Heart right ventricle (tissue), 16 donors: ENCODE measurements around the gene NUDT1. TPM values are rescaled to one million over a fixed set of nuclear protein-coding genes. Genes with fewer than 3 reads are reported as not detected.

Experiments
- ATAC-seq, 8 donors: fragments of 200-7000 bp; cut with Tn5 transposase; one replicate each; pipeline ENCODE4 v1.9.1; 2020; ENCODE audit warnings: mild to moderate bottlenecking in 8 of 8, moderate library complexity in 8 of 8, moderate number of reproducible peaks in 1 of 8
- DNase-seq, 2 donors: peaks; one replicate each; pipeline ENCODE4 v3.0.0-alpha.2; 2020
- H3K27ac ChIP-seq, 10 donors: fragments of 200-600 bp; sonication (generic) in 2 of 10; one replicate each; pipeline versions ENCODE4 v1.5.0 to v1.8.0; 2020 to 2022; ENCODE audit warnings: mild to moderate bottlenecking in 3 of 10
- H3K27me3 ChIP-seq, 7 donors: fragments of 200-600 bp; one replicate each; pipeline ENCODE4 v1.8.0; 2021 to 2022; ENCODE audit warnings: mild to moderate bottlenecking in 2 of 7
- H3K36me3 ChIP-seq, 9 donors: fragments of 200-600 bp; sonication (generic) in 1 of 9; one replicate each; pipeline versions ENCODE4 v1.5.0 to v1.8.0; 2020 to 2022; ENCODE audit warnings: mild to moderate bottlenecking in 2 of 9
- H3K4me1 ChIP-seq, 9 donors: fragments of 200-600 bp; sonication (generic) in 1 of 9; one replicate each; pipeline versions ENCODE4 v1.5.0 to v1.8.0; 2020 to 2022; ENCODE audit warnings: mild to moderate bottlenecking in 4 of 9
- H3K4me3 ChIP-seq, 10 donors: fragments of 200-600 bp; sonication (generic) in 2 of 10; one replicate each; pipeline versions ENCODE4 v1.5.0 to v1.8.0; 2020 to 2022; ENCODE audit warnings: mild to moderate bottlenecking in 7 of 10, moderate library complexity in 2 of 10
- H3K9me3 ChIP-seq, 11 donors: fragments of 200-600 bp in 10 of 11; sonication (generic) in 2 of 11; one replicate each; pipeline versions ENCODE4 v1.5.0 to v1.8.0; 2013 to 2022; ENCODE audit warnings: mild to moderate bottlenecking in 2 of 11, control low read depth in 1 of 11, moderate library complexity in 1 of 11
- WGBS, 2 donors: extraction: QIAGEN DNeasy Blood & Tissue Kit; methylation state at CpG; one replicate each; pipeline ENCODE4 v1.1.7; 2013; ENCODE audit warnings: inconsistent platforms in 1 of 2; 5-methylcytosine and 5-hydroxymethylcytosine counted together
- intact Hi-C, 10 donors: fragments of 100-400 bp; cut with DNase I; formaldehyde crosslinking; loops; one replicate each; pipeline versions ENCODE4 v1.11.1 to v1.14.2; 2022
- polyA plus RNA-seq, 2 donors: library from polyadenylated mRNA; stranded (reverse); fragments of 200-250 nt; gene quantifications; one replicate each; pipeline ENCODE4 v1.2.3, GENCODE V29; 2013
- total RNA-seq, 10 donors: library from RNA; stranded (reverse); fragmentation: NEBNext Ultra II Directional in 3 of 10; extraction: Animal tissue kit (Norgen Biotek cat#: 25700) in 3 of 10; gene quantifications; one replicate each; pipeline versions ENCODE4 v1.2.1 to v1.2.4, GENCODE V29; 2021 to 2023
- TF ChIP-seq, protein P1 (sequence below), 9 donors: fragments of 200-600 bp; sonication (generic) in 2 of 9; IDR thresholded peaks; one replicate each; pipeline versions ENCODE4 v1.5.0 to v1.8.0; 2021 to 2022; ENCODE audit warnings: antibody characterized with exemption in 9 of 9, mild to moderate bottlenecking in 5 of 9, moderate library complexity in 1 of 9
- donor health status: Arrhythmogenic right ventricular cardiomyopathy.
- donor health status: ischemic (EF 13 %, LVEDD 7.1; RV severe dilation, severe dysfunction).
- donor health status: healthy with polysubstance abuse.
- donor health status: DM: no; HTN: yes; CAD: no.
- donor health status: DM: no; HTN: no; CAD: no.
- donor health status: ischemic (EF 25% LVEDD 6.9; RV normal size, moderate dysfunction).
- donor health status: ischemic (EF 25% LVEDD 5.7; RV mildly dilated, moderate dysfunction).
- donor health status: healthy.
- donor health status: DM: yes; HTN: yes; CAD: no.
- donor health status: Ischemic cardiomyopathy.
- donor health status: ischemic (EF 35%, LVEDD 5.7; RV mildly dilated, moderate dysfunction).
- donor health status: nonischemic (EF 11% LVEDD 7.7; RV severe dilation, severe dysfunction).
- donor health status: DM: yes; HTN: yes; CAD: no.
- donor health status: PGD.
- donor health status: ischemic (EF 29% LVEDD 5.4; RV normal size, mild dysfunction).
- donor health status: nonischemic (EF 23%, LVEDD 6.1; RV moderate dilation, normal function).

The NUDT1 gene
- total and polyA plus RNA-seq, 12 donors, result 7.7 to 35.8 (median 12.8) TPM

DNA sequence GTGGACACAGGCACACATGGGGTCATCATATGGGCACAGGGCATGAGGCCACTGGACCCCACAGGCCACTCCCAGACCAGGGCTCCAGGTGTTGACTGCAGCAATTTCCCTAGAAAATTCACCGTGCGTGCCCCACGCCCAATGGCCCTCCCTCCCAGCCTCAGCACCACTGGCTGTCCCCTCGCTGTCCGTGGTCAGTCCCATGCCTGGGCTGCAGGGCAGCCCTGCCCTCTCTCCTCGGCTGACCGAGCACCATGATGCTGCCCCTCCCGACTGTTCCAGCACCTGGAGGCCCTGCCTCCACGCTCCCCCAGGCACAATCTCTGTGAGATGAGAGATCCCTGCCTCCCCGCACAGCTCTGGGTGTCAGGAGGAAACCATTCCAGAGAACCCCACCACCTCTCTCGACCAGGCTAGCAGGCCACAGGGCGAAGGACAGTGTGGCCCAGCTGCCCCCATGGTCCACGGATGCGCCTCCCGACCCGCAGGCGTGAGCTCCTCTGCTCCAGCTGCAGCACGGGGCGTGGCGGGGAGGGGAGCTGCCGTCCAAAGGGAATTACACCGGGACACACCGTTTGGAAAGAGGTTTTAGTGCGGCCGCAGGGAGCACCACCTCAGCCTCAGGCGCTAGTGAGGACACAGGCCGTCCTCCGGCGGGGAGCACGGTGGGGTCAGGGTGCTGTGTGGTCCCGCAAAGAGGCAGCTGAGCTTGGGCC lies 12.6 kb downstream of the NUDT1 start:
- H3K27me3 ChIP-seq, result no peaks in the 10 kb centered on the region
- peaks cover 0 to 55% (median 0%) of the 10 kb centered on the region in 9 donors for H3K36me3 ChIP-seq
- no peaks in the 10 kb centered on the region for H3K9me3 ChIP-seq
- ATAC-seq (no peak), DNase-seq (no peak)
- 93 to 94% methylated on average over 31 of the region's 31 CpGs for WGBS, 2 donors
- H3K4me3 ChIP-seq, result no peak overlapping the region
- H3K27ac ChIP-seq, result no peak overlapping the region
- intact Hi-C loops, result loop anchor here in 3 of 10 donors (5.0 to 10.0 kb wide), 2 partner anchors 90 to 93 kb away; no protein-coding TSS in a partner anchor
- H3K4me1 ChIP-seq, result peaks cover 0 to 4% (median 0%) of the 10 kb centered on the region in 9 donors
- TF ChIP-seq, protein P1, sequence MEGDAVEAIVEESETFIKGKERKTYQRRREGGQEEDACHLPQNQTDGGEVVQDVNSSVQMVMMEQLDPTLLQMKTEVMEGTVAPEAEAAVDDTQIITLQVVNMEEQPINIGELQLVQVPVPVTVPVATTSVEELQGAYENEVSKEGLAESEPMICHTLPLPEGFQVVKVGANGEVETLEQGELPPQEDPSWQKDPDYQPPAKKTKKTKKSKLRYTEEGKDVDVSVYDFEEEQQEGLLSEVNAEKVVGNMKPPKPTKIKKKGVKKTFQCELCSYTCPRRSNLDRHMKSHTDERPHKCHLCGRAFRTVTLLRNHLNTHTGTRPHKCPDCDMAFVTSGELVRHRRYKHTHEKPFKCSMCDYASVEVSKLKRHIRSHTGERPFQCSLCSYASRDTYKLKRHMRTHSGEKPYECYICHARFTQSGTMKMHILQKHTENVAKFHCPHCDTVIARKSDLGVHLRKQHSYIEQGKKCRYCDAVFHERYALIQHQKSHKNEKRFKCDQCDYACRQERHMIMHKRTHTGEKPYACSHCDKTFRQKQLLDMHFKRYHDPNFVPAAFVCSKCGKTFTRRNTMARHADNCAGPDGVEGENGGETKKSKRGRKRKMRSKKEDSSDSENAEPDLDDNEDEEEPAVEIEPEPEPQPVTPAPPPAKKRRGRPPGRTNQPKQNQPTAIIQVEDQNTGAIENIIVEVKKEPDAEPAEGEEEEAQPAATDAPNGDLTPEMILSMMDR (IDR thresholded peaks at IDR 0.05), result no peak

DNA sequence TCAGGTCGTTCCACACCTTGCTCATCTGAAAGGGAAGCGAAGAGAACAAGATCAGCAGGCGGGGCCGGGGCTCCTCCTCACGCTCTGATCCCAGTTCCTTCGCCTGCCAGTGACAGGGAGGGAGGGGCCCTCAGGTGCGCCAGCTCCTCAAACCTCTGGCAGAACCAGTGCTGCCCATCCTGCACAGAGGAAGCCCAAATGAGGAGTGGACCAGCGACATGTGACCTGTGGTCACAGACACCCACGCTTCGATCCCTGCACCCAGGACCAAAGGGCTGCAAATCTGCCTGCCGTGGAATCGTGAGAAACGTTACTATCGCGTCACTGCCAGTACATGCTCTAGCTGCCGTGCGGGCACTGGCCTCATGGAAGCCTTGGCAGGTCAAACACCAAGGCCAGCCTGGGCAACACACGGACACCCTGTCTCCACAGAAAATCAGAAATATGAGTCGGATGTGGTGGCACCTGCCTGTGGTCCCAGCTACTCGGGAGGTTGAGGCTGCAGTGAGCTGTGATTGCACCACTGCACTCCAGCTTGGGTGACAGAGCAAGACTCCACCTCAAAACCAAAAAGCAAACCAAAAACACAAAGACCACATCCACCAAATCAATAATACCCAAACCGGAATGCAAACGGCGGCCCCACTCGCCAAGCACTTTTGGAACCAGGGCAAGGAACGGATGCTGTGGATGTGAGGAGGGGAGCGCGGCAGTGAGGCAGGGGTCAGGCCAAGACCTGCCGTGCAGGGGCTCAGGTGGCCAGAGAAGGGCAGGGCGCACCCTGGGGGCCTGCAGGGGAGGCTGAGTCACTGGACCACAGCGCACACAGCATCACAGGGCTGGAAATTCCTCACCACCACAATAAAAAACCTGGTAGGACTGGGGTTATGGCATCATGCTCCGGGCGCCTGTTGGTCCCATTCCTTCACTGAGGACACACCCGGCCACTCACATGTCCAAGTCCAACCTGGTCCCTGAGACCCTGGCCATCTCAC lies 13.4 kb downstream of the NUDT1 start:
- ATAC-seq (no peak), DNase-seq (no peak)
- intact Hi-C loops, result loop anchor here in 2 of 10 donors (10.0 kb wide), 1 partner anchor 89 kb away; no protein-coding TSS in a partner anchor
- Histone ChIP-seq H3K9me3 (no peaks in the 10 kb centered on the region), H3K4me1 (no peaks in the 10 kb centered on the region), H3K36me3 (peaks cover 0 to 56% (median 0%) of the 10 kb centered on the region in 9 donors), H3K27me3 (no peaks in the 10 kb centered on the region), H3K4me3 (no peak overlapping the region), H3K27ac (no peak overlapping the region)
- TF ChIP-seq, protein P1 (IDR thresholded peaks at IDR 0.05), result no peak
- 94% methylated on average over 33 of the region's 33 CpGs for WGBS, 2 donors

DNA sequence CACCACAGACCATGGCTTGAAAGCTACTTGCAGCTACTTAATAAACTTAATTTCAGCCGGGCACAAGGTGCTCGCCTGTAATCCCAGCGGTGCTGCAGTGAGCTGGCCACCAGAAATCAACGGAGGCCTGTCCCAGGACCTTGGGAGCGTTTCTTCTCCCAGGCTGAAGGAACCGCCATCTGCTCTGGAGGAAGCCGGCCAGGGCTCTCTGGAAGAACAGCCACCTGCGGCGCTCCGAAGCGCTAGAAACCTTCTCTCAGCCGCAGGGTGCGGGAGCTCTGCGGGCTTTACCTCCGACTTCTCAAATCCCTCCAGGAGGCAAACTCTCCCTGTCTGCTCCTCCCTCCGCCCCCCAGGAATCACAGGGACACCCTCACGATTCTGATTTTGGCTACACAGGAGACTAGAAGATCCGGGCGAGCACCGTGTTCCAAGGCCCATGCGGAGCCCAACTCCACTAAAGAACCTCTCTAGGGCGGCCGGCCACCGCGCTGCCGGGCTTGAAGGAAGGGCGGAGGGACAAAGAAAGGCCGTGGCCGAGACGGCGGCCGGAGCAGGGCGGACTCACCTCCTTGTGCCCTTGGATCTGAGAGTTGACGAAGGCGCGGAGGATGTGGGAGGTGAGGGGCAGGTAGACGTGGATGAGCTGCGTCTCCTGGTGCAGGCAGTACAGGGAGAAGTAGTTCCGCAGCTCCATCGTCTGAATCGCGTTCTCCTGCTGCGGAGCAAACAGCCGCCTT lies 14.4 kb downstream of the NUDT1 start:
- Histone ChIP-seq H3K9me3 (no peaks in the 10 kb centered on the region), H3K27ac (no peak overlapping the region), H3K4me1 (peaks cover 0 to 4% (median 0%) of the 10 kb centered on the region in 9 donors), H3K27me3 (no peaks in the 10 kb centered on the region), H3K36me3 (peaks cover 0 to 56% (median 0%) of the 10 kb centered on the region in 9 donors), H3K4me3 (no peak overlapping the region)
- intact Hi-C loops, result loop anchor here in 2 of 10 donors (10.0 kb wide), 1 partner anchor 88 kb away; no protein-coding TSS in a partner anchor
- 93 to 96% methylated on average over 44 of the region's 44 CpGs for WGBS, 2 donors
- TF ChIP-seq, protein P1 (IDR thresholded peaks at IDR 0.05), result no peak
- ATAC-seq (no peak), DNase-seq (no peak)
